HL-60 (cell line): ENCODE results near the gene PRDM11.
A peak's percentile ranks its signal among the peaks of the same experiment; 100 is the strongest.

Experiments used
- DNase-seq, 2 experiments: peaks; one replicate each; pipeline ENCODE4 v3.0.0-alpha.2; 2010 to 2020; ENCODE audit warnings: low read depth in 1 of 2, low spot score in 1 of 2
- H3K27ac ChIP-seq: fragments of 250-450 bp; sonication (Bioruptor Pico); replicated peaks from 2 replicates; pipeline ENCODE4 v1.5.1; 2020; ENCODE audit warnings: mild to moderate bottlenecking, moderate library complexity
- H3K27me3 ChIP-seq: fragments of 250-450 bp; sonication (Bioruptor Pico); 2 replicates; pipeline ENCODE4 v1.5.1; 2021; ENCODE audit warnings: mild to moderate bottlenecking, moderate library complexity; ENCODE audit not compliant: insufficient read depth, poor library complexity, severe bottlenecking
- H3K4me3 ChIP-seq: replicated peaks from 2 replicates; pipeline ENCODE4 v1.5.1; 2011; ENCODE audit warnings: mild to moderate bottlenecking, control low read depth, low read length; ENCODE audit not compliant: insufficient read depth
- GABPA ChIP-seq: IDR thresholded peaks from 2 replicates; pipeline ENCODE4 v1.6.1; 2012; ENCODE audit warnings: low read depth
- POLR2AphosphoS5 ChIP-seq: IDR thresholded peaks from 2 replicates; pipeline ENCODE4 v1.6.1; 2012; ENCODE audit warnings: low read depth
- SPI1 ChIP-seq: IDR thresholded peaks from 2 replicates; pipeline ENCODE4 v1.6.1; 2012; ENCODE audit warnings: low read depth, mild to moderate bottlenecking, borderline replicate concordance
- TF ChIP-seq, protein P1 (sequence below): IDR thresholded peaks from one replicate; pipeline ENCODE4 v1.5.1; 2011; ENCODE audit warnings: low read length, control low read depth, inconsistent platforms; ENCODE audit not compliant: insufficient read depth
- TF ChIP-seq, protein P2 (sequence below): IDR thresholded peaks from 2 replicates; pipeline ENCODE4 v1.6.1; 2012; ENCODE audit warnings: low read depth; ENCODE audit not compliant: insufficient replicate concordance

Gene PRDM11

DNA sequence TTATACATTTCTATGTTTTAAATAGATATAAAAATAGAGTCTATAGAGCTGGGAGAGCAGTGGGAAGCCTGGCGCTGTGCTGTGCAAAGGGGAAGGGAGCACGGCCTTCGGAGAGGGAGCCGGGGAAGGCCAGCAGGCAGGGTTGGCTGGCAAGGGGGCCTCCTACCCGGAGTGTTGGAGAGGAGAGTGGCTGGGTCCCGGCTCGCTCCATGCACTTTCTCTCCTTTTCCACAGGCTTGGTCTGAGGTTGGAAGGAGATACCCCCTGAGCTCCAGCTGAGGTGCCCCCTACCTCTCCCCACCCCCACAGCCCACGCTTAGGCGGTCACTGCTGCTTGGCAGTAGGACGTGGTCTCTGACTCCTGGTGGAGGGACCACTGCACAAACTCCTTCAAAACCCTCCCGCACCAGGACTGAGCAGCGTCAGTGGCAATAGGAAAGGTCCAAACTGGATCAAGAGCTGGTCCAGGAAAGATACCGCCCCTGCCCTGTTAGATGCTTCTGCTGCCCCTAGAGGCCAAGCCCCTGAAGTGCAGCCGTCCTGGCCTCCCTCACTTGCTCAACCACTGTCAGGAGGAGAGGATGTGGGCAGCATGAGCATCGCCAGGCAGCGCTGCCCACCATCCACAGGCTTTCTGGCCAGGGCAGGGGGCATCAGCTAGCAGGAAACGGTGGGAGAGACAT is 86.8 kb downstream of the PRDM11 start:
- TF ChIP-seq, protein P1, sequence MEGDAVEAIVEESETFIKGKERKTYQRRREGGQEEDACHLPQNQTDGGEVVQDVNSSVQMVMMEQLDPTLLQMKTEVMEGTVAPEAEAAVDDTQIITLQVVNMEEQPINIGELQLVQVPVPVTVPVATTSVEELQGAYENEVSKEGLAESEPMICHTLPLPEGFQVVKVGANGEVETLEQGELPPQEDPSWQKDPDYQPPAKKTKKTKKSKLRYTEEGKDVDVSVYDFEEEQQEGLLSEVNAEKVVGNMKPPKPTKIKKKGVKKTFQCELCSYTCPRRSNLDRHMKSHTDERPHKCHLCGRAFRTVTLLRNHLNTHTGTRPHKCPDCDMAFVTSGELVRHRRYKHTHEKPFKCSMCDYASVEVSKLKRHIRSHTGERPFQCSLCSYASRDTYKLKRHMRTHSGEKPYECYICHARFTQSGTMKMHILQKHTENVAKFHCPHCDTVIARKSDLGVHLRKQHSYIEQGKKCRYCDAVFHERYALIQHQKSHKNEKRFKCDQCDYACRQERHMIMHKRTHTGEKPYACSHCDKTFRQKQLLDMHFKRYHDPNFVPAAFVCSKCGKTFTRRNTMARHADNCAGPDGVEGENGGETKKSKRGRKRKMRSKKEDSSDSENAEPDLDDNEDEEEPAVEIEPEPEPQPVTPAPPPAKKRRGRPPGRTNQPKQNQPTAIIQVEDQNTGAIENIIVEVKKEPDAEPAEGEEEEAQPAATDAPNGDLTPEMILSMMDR, result peak; percentile 85
- no peak for TF ChIP-seq SPI1
- DNase-seq, result peak; percentile 21 to 53
- Histone ChIP-seq H3K27me3 (no peaks in the 10 kb centered on the region), H3K4me3 (no peak overlapping the region), H3K27ac (no peak overlapping the region)

DNA sequence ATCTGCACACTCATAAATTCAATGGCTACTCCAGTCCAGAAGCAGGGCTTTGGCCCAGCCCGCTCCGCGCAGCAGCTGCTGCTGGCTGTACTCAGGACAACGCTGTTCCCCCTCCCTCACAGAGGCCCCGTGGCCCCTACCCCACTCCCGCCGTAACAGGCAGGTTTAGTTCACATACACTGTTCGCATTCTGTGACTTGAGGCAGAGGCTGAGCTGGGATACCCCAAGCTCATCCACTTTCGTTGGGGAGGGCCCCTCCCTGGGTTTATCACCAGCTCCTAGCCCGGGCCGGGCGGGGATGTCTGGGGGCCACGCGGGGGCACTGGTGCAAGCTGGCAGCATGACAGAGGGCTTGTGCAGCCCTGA is 87.3 kb downstream of the PRDM11 start:
- Histone ChIP-seq H3K27ac (no peak overlapping the region), H3K4me3 (no peak overlapping the region), H3K27me3 (no peaks in the 10 kb centered on the region)
- TF ChIP-seq POLR2AphosphoS5 (no peak), SPI1 (no peak), GABPA (no peak)
- TF ChIP-seq, protein P1, result no peak
- TF ChIP-seq, protein P2, sequence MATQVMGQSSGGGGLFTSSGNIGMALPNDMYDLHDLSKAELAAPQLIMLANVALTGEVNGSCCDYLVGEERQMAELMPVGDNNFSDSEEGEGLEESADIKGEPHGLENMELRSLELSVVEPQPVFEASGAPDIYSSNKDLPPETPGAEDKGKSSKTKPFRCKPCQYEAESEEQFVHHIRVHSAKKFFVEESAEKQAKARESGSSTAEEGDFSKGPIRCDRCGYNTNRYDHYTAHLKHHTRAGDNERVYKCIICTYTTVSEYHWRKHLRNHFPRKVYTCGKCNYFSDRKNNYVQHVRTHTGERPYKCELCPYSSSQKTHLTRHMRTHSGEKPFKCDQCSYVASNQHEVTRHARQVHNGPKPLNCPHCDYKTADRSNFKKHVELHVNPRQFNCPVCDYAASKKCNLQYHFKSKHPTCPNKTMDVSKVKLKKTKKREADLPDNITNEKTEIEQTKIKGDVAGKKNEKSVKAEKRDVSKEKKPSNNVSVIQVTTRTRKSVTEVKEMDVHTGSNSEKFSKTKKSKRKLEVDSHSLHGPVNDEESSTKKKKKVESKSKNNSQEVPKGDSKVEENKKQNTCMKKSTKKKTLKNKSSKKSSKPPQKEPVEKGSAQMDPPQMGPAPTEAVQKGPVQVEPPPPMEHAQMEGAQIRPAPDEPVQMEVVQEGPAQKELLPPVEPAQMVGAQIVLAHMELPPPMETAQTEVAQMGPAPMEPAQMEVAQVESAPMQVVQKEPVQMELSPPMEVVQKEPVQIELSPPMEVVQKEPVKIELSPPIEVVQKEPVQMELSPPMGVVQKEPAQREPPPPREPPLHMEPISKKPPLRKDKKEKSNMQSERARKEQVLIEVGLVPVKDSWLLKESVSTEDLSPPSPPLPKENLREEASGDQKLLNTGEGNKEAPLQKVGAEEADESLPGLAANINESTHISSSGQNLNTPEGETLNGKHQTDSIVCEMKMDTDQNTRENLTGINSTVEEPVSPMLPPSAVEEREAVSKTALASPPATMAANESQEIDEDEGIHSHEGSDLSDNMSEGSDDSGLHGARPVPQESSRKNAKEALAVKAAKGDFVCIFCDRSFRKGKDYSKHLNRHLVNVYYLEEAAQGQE, result no peak
- no peak for DNase-seq

DNA sequence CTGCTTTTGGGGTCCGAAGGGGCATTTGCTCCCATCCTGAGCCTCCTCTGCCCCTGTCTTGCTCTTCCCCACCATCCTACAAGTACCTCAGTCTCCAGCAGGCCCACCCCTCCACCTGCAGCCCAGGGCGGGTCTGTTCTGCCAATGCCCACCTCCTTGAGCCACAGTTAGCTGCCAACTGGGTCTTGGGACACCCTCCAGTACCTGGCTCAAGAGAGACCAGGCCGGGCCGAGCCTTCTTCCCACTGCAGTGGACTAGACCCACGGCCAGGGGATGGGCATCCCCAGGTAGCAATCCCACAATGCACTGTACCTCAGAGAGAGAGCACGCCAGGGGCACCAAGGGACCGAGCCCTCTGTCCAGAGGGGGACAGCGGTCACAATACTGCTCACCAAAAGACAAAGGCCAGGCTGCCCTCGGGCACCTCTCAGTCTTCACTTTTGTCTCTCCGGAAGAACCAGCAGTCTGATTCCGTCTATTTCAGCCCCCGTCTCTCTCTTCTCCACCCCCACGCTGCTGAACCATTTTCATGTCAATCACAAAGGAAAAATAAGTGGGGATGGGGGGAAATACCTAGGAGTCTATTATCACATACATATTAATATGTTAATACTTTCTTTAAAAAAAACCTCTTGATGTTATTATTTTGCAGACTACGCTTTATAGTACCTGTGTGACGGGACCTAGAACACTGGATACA is 88.0 kb downstream of the PRDM11 start:
- TF ChIP-seq POLR2AphosphoS5 (no peak), SPI1 (no peak), GABPA (no peak)
- TF ChIP-seq, protein P2, result no peak
- TF ChIP-seq, protein P1, result no peak
- no peak for DNase-seq
- Histone ChIP-seq H3K4me3 (no peak overlapping the region), H3K27me3 (no peaks in the 10 kb centered on the region), H3K27ac (no peak overlapping the region)
